HEK293T (cell line): ENCODE measurements around the gene PSMB1.

Source experiments
- CTCF ChIA-PET: fragments of 350-600 bp; formaldehyde crosslinking; extraction: SDS; loops from one replicate; lab custom pipeline; 2021; ENCODE audit warnings: antibody characterized with exemption, inconsistent platforms; lab: Yijun Ruan, JAX
- POLR2A ChIA-PET: fragments of 350-600 bp; formaldehyde crosslinking; extraction: SDS; loops from one replicate; lab custom pipeline; 2020; ENCODE audit warnings: antibody characterized with exemption, inconsistent platforms; lab: Yijun Ruan, JAX
- DNase-seq: peaks from one replicate; pipeline ENCODE4 v3.0.0; 2012; ENCODE audit warnings: mixed read lengths; ENCODE audit errors: extremely low spot score
- ARNT ChIP-seq: fragments of 450-650 bp; IDR thresholded peaks from 2 replicates; pipeline ENCODE4 v1.6.1; 2017; ENCODE audit warnings: mild to moderate bottlenecking
- BHLHE40 ChIP-seq: fragments of 450-650 bp; IDR thresholded peaks from 2 replicates; pipeline ENCODE4 v1.6.1; 2016; ENCODE audit warnings: mild to moderate bottlenecking, moderate library complexity, borderline replicate concordance
- CTBP1 ChIP-seq: fragments of 450-650 bp; IDR thresholded peaks from 2 replicates; pipeline ENCODE4 v1.6.1; 2016; ENCODE audit warnings: borderline replicate concordance
- ELF4 ChIP-seq: fragments of 450-650 bp; IDR thresholded peaks from 2 replicates; pipeline ENCODE4 v1.6.1; 2017; ENCODE audit warnings: antibody characterized with exemption
- FOXA1 ChIP-seq: fragments of 450-650 bp; IDR thresholded peaks from 2 replicates; pipeline ENCODE4 v1.6.1; 2016; ENCODE audit warnings: mild to moderate bottlenecking
- FOXK2 ChIP-seq: fragments of 450-650 bp; IDR thresholded peaks from 2 replicates; pipeline ENCODE4 v1.6.1; 2016; ENCODE audit warnings: mild to moderate bottlenecking
- FOXM1 ChIP-seq: fragments of 450-650 bp; IDR thresholded peaks from 2 replicates; pipeline ENCODE4 v1.6.1; 2017; ENCODE audit warnings: mild to moderate bottlenecking, borderline replicate concordance
- HDGF ChIP-seq: fragments of 450-650 bp; IDR thresholded peaks from 2 replicates; pipeline ENCODE4 v1.6.1; 2017; ENCODE audit warnings: antibody characterized with exemption, borderline replicate concordance
- L3MBTL2 ChIP-seq: fragments of 450-650 bp; conservative IDR thresholded peaks from 2 replicates; pipeline ENCODE4 v1.6.1; 2016; ENCODE audit warnings: mild to moderate bottlenecking
- LEF1 ChIP-seq: fragments of 450-650 bp; IDR thresholded peaks from 2 replicates; pipeline ENCODE4 v1.6.1; 2017; ENCODE audit warnings: mild to moderate bottlenecking, borderline replicate concordance
- NFRKB ChIP-seq: fragments of 450-650 bp; IDR thresholded peaks from 2 replicates; pipeline ENCODE4 v1.6.1; 2016; ENCODE audit warnings: mild to moderate bottlenecking, moderate library complexity
- SP1 ChIP-seq: fragments of 450-650 bp; IDR thresholded peaks from 2 replicates; pipeline ENCODE4 v1.6.1; 2017
- SUZ12 ChIP-seq: fragments of 450-650 bp; IDR thresholded peaks from 2 replicates; pipeline ENCODE4 v1.6.1; 2016; ENCODE audit warnings: mild to moderate bottlenecking
- TARDBP ChIP-seq: fragments of 450-650 bp; IDR thresholded peaks from 2 replicates; pipeline ENCODE4 v1.6.1; 2016
- ZNF384 ChIP-seq: fragments of 450-650 bp; IDR thresholded peaks from 2 replicates; pipeline ENCODE4 v1.6.1; 2016
- TF ChIP-seq, protein P1 (sequence below): fragments of 450-650 bp; IDR thresholded peaks from 2 replicates; pipeline ENCODE4 v1.6.1; 2016

PSMB1 gene

DNA sequence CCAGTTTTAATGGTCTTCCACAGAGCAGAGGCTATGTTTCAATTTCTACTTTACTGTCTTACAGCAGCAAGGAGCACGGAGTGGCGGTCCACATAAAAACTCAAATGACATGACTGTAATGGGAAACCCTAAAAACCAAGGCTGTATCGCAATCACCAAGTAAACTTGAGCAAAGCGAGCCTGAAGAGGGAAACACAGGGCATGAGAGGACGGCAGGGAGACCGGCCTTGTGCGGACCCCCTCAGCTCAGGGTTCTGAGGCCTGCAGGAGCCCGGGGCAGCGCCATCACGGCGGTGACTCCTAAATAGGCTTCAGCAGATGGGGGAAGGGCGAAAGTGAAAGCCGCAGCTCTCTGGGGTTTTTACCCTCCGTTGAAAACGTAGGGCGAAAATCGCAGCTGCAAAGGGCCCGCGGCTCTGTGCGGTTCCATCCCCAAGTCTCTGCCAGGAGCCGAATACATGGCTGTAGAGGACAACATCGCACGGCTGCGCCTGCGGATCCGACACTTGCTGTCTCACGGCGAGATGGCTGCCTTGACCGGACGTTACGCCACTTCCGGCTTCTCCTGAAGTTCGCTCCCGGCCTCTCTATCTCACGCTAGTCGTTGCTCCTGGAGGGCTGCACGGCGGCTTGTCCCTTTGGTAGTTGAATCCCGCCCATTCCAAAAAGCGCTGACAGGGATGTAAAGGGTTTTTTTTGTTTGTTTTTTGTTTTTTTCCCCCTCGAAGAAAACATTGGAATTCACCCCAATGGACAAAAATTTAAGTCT lies at the start of gene PSMB1:
Gene PSMB1, minus strand, starts transcription at position 543 of the 769 bp plus-strand sequence. Its CDS starts 65 bp downstream, at position 478.
- CTCF ChIA-PET = interaction anchor here (0.5 kb wide), 1 partner anchor 130 kb away, joined by 5 read pairs; no protein-coding TSS in a partner anchor
- DNase-seq = peak; percentile 90
- no peak for TF ChIP-seq FOXM1
- TF ChIP-seq FOXA1 = no peak
- TF ChIP-seq LEF1 = no peak; the same call in 1 of the 2 replicates
- TF ChIP-seq CTBP1 = no peak
- TF ChIP-seq NFRKB = peak; percentile 58; the same call in 1 of the 2 replicates
- TF ChIP-seq TARDBP = no peak
- peak; percentile 86 for TF ChIP-seq ELF4
- TF ChIP-seq FOXK2 = no peak
- TF ChIP-seq ARNT = no peak
- no peak for TF ChIP-seq ZNF384
- TF ChIP-seq, protein P1, sequence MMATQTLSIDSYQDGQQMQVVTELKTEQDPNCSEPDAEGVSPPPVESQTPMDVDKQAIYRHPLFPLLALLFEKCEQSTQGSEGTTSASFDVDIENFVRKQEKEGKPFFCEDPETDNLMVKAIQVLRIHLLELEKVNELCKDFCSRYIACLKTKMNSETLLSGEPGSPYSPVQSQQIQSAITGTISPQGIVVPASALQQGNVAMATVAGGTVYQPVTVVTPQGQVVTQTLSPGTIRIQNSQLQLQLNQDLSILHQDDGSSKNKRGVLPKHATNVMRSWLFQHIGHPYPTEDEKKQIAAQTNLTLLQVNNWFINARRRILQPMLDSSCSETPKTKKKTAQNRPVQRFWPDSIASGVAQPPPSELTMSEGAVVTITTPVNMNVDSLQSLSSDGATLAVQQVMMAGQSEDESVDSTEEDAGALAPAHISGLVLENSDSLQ = no peak
- TF ChIP-seq HDGF = no peak
- no peak for TF ChIP-seq SP1

DNA sequence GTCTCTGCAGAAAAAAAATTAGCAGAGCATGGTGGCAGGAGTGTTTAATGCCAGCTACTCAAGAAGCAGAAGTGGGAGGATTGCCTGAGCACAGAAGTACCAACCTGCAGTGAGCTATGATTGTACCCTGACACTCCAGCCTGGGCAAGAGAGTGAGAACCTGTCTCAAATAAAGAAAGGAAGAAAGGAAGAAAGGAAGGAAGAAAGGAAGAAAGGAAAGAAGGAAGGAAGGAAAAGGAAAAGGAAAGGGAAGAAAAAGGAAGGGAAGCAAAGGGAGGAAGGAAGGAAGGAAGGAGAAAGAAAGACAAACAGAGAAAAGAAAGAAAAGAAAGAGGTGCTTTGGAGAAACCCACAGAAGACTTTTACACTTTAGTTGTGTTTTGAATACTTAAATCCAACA lies 44.2 kb upstream of the PSMB1 start:
- TF ChIP-seq BHLHE40 = no peak
- TF ChIP-seq FOXM1 = no peak
- TF ChIP-seq SUZ12 = no peak
- no peak for DNase-seq
- ChIA-PET POLR2A (no interaction called here), CTCF (no interaction called here)

More for the DNA sequence above, at the start of gene PSMB1:
- POLR2A ChIA-PET = interaction anchor here (0.7 to 2.6 kb wide), 10 partner anchors 10 to 810 kb away, joined by 3 to 17 read pairs (median 3); partner anchors contain the start of genes DYNLT2, ERMARD and PDCD2

- ChIA-PET CTCF (no interaction called here), POLR2A (interaction anchor here (1.0 kb wide), 1 partner anchor 12 kb away, joined by 3 read pairs; the partner anchor contains the start of gene PDCD2)
- TF ChIP-seq FOXA1 (no peak), L3MBTL2 (no peak), FOXM1 (no peak), LEF1 (no peak), FOXK2 (no peak), TARDBP (no peak), SP1 (no peak), NFRKB (no peak), BHLHE40 (no peak), CTBP1 (no peak), ZNF384 (no peak), ARNT (no peak), SUZ12 (no peak), HDGF (no peak), ELF4 (no peak)
- TF ChIP-seq, protein P1 = no peak
- DNase-seq = no peak
Measured at GRCh38 chr6:170596426-170596825, 43.3 kb upstream of the PSMB1 start.

DNA sequence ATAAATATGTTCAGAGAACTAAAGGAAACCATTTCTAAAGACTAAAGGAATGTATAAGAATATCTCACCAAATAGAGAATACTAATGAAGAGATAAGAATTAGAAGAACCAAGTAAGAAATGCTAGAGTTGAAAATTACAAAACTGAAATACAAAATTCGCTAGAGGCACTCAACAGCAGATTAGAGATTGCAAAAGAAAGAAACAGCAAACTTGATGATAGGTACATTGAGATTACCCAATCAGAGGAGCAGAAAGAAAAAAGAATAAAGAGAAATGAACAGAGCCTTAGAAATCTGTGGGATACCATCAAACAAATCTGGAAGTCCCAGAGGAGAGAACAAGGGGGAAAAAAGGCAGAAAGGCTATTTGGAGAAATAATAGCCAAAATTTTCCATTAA lies 37.6 kb upstream of the PSMB1 start:
- ChIA-PET CTCF (no interaction called here), POLR2A (no interaction called here)
- no peak for DNase-seq
- TF ChIP-seq FOXM1 (no peak), SP1 (no peak), ZNF384 (no peak), CTBP1 (no peak), NFRKB (no peak), L3MBTL2 (no peak), LEF1 (no peak), FOXA1 (no peak), ELF4 (no peak), FOXK2 (no peak), HDGF (no peak), SUZ12 (no peak), TARDBP (no peak), ARNT (no peak), BHLHE40 (no peak)
- TF ChIP-seq, protein P1 = no peak

- POLR2A ChIA-PET = interaction anchor here (1.0 to 2.0 kb wide), 4 partner anchors 8 to 33 kb away, joined by 3 to 17 read pairs (median 6); partner anchors contain the start of gene TBP
- no peak for DNase-seq
- TF ChIP-seq CTBP1 (no peak), FOXA1 (no peak), FOXK2 (no peak), ZNF384 (no peak), L3MBTL2 (no peak; the same call in 1 of the 2 replicates), BHLHE40 (no peak), ARNT (no peak), LEF1 (no peak), TARDBP (no peak), HDGF (no peak)
- TF ChIP-seq, protein P1 = no peak
- CTCF ChIA-PET = no interaction called here
Measured at GRCh38 chr6:170584954-170585498, 31.9 kb upstream of the PSMB1 start.
